ENCODE measurements around the gene RNF39. TPM values are rescaled to one million over a fixed set of nuclear protein-coding genes. Genes with fewer than 3 reads are reported as not detected.

The RNF39 gene
- total RNA-seq, 2 experiments from 2014 or later = not detected

DNA sequence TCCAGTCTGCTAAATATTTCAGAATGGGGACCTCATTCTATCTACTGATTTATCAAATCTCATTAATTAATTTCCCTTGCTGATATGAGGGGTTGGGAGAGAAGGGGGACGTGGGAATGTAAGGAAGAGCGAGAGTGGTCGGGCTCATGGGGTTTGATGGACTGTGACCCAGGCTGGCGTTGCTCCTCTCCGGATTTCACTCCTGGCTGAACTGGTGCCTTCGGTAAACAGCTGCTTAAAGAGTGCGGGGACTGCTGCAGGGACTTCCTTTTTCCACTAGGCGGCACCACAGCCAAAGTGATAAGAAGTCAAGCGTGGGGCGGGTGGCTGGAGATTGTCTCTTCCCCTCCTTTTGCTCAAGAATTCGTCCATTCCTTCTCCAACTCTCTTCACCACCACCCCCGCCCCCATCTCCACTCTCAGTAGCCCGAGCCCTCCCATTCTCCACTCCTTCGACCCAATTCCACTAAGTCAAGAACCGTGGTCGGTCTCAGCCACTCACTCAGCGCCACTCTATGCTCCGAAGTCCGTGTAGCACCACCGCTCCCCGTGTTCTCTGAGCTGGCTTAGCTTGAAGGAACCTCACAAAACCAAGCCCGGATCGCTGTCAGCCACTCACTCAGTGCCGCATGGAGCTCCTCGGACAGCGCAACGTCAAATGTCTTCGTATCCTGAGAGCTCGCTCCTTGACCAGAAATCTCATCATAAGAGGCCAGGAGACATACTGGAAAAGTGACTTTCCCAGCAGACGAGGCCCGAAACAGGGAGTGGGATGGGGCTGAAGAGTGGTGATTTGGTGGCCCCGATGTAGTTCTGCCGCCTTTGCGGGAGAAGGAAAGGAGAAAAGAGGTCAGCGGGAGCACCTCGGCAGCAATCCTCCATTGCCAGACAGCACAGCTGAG is 27.7 kb upstream of the RNF39 start:
- no peaks in the 10 kb centered on the region for H4K20me1 ChIP-seq (ENCODE audit: insufficient read depth, low read length)
- peaks cover 16% of the 10 kb centered on the region for H3K4me1 ChIP-seq (ENCODE audit: insufficient read depth, low read length, poor library complexity, severe bottlenecking)
- no peak for TF ChIP-seq EZH2phosphoT487 (IDR thresholded peaks at IDR 0.05; ENCODE audit: borderline replicate concordance, low read depth, low read length)
- TF ChIP-seq, protein P1, sequence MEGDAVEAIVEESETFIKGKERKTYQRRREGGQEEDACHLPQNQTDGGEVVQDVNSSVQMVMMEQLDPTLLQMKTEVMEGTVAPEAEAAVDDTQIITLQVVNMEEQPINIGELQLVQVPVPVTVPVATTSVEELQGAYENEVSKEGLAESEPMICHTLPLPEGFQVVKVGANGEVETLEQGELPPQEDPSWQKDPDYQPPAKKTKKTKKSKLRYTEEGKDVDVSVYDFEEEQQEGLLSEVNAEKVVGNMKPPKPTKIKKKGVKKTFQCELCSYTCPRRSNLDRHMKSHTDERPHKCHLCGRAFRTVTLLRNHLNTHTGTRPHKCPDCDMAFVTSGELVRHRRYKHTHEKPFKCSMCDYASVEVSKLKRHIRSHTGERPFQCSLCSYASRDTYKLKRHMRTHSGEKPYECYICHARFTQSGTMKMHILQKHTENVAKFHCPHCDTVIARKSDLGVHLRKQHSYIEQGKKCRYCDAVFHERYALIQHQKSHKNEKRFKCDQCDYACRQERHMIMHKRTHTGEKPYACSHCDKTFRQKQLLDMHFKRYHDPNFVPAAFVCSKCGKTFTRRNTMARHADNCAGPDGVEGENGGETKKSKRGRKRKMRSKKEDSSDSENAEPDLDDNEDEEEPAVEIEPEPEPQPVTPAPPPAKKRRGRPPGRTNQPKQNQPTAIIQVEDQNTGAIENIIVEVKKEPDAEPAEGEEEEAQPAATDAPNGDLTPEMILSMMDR (conservative IDR thresholded peaks at IDR 0.05; ENCODE audit: low read length) = peak; percentile 87
- ChIA-PET CTCF (ENCODE audit: unreplicated experiment) (interaction anchor here (0.9 to 1.3 kb wide), 2 partner anchors 29 to 128 kb away, joined by 3 to 4 read pairs; no protein-coding TSS in a partner anchor), POLR2A (interaction anchor here (0.9 kb wide), 1 partner anchor 29 kb away, joined by 3 read pairs; no protein-coding TSS in a partner anchor)
- intact Hi-C loops (cut with micrococcal nuclease; ENCODE audit: unreplicated experiment) = loop anchor here (1.0 to 2.0 kb wide), 3 partner anchors 28 to 294 kb away; no protein-coding TSS in a partner anchor
- H3K27ac ChIP-seq (ENCODE audit: low read depth, low read length, poor library complexity, severe bottlenecking) = no peak overlapping the region
- H2AFZ ChIP-seq (ENCODE audit: low read length) = peak overlapping the region; percentile 33; the same call in 1 of the 2 replicates
- no peaks in the 10 kb centered on the region for H3K36me3 ChIP-seq (ENCODE audit: insufficient read depth, low read length)
- no TSS peak for BruUV-seq (replicated peaks)
- no peak overlapping the region for H3K4me3 ChIP-seq (ENCODE audit: low read depth, low read length, poor library complexity, severe bottlenecking)
- H3K79me2 ChIP-seq (ENCODE audit: insufficient read depth, low read depth, low read length) = no peaks in the 10 kb centered on the region
- peak; percentile 81 for DNase-seq (ENCODE audit: low spot score)
- peak overlapping the region; percentile 60; the same call in 1 of the 2 replicates for H3K4me2 ChIP-seq (ENCODE audit: low read length)
- H3K9me3 ChIP-seq (ENCODE audit: low read length) = no peaks in the 10 kb centered on the region
- no peaks in the 10 kb centered on the region for H3K9me2 ChIP-seq (ENCODE audit: insufficient read depth, low read length)

DNA sequence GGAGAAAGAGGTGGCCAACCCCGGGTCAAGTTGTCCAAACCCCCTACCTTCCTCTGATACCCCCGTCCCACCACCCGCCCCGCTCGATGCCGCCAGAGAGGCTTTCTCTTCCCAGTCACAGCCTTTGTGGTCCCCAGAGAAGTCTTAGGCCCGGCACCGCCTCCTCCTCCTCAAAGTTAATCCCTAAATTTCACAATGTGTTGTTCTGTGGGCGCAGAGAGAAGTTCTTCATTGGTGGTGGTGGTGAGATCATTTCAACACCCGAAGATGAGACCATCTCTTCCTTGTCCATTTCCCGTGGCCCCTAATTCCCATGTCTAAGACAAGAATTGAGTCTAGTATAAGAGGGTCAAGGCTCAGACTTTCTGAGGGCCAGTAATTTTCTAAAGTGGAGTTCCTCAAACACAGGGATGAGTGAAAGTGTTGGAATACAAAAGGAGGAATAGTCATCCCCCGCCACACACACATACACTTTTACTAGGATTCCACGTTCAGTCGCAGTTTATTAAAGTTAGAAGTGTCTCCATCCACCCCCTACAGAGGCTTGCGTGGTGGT is 26.9 kb upstream of the RNF39 start:
- no peaks in the 10 kb centered on the region for H3K79me2 ChIP-seq (ENCODE audit: insufficient read depth, low read depth, low read length)

More for the DNA sequence above, 26.9 kb upstream of the RNF39 start:
- Histone ChIP-seq H3K9me2 (ENCODE audit: insufficient read depth, low read length) (no peaks in the 10 kb centered on the region), H3K27ac (ENCODE audit: low read depth, low read length, poor library complexity, severe bottlenecking) (no peak overlapping the region), H3K4me2 (ENCODE audit: low read length) (peak overlapping the region; percentile 60; the same call in 1 of the 2 replicates), H2AFZ (ENCODE audit: low read length) (peak overlapping the region; percentile 33; the same call in 1 of the 2 replicates), H3K4me3 (ENCODE audit: low read depth, low read length, poor library complexity, severe bottlenecking) (no peak overlapping the region), H3K4me1 (ENCODE audit: insufficient read depth, low read length, poor library complexity, severe bottlenecking) (peaks cover 16% of the 10 kb centered on the region), H4K20me1 (ENCODE audit: insufficient read depth, low read length) (no peaks in the 10 kb centered on the region), H3K36me3 (ENCODE audit: insufficient read depth, low read length) (no peaks in the 10 kb centered on the region), H3K9me3 (ENCODE audit: low read length) (no peaks in the 10 kb centered on the region)
- intact Hi-C loops (cut with micrococcal nuclease; ENCODE audit: unreplicated experiment) = loop anchor here (2.0 kb wide), 1 partner anchor 68 kb away; no protein-coding TSS in a partner anchor
- CTCF ChIA-PET (ENCODE audit: unreplicated experiment) = interaction anchor here (1.3 kb wide), 1 partner anchor 129 kb away, joined by 4 read pairs; no protein-coding TSS in a partner anchor
- TF ChIP-seq, protein P1 (conservative IDR thresholded peaks at IDR 0.05; ENCODE audit: low read length) = no peak
- no peak for TF ChIP-seq EZH2phosphoT487 (IDR thresholded peaks at IDR 0.05; ENCODE audit: borderline replicate concordance, low read depth, low read length)
- BruUV-seq (replicated peaks) = no TSS peak
- no peak for DNase-seq (ENCODE audit: low spot score)
- POLR2A ChIA-PET = interaction anchor here (1.4 kb wide), 1 partner anchor 36 kb away, joined by 3 read pairs; the partner anchor contains the start of gene PPP1R11
